GM18520 (cell line): ENCODE results near the gene DMAC1.
A peak's percentile ranks its signal among the peaks of the same experiment; 100 is the strongest.

ENCODE experiments used
- ATAC-seq: cut with Tn5 transposase; IDR thresholded peaks from one replicate; pipeline ENCODE4 v1.9.1; 2021; ENCODE audit not compliant: unreplicated experiment

DMAC1 gene

GRCh38 chr9:7783635-7784063, 15.9 kb downstream of the DMAC1 start:
- no peak for ATAC-seq

GRCh38 chr9:7782400-7783120, 17.0 kb downstream of the DMAC1 start:
- ATAC-seq: no peak

- ATAC-seq: no peak
These were observed 19.2 kb downstream of the DMAC1 start for GRCh38 chr9:7780261-7780988.

- ATAC-seq: no peak
These were observed 20.6 kb downstream of the DMAC1 start for GRCh38 chr9:7778851-7779600.

GRCh38 chr9:7777771-7778170, 21.8 kb downstream of the DMAC1 start:
- no peak for ATAC-seq

- no peak for ATAC-seq
These were observed 29.5 kb downstream of the DMAC1 start for GRCh38 chr9:7770111-7770510.

GRCh38 chr9:7762600-7762999, 37.0 kb downstream of the DMAC1 start:
- ATAC-seq: no peak

GRCh38 chr9:7760014-7760415, 39.6 kb downstream of the DMAC1 start:
- ATAC-seq: no peak

- peak; percentile 99 for ATAC-seq
These were observed 43.5 kb downstream of the DMAC1 start for GRCh38 chr9:7756088-7756487.

GRCh38 chr9:7752481-7752880, 47.1 kb downstream of the DMAC1 start:
- no peak for ATAC-seq
